NCI-H1436 (cell line): ENCODE data around the gene VPS16.

Experiments used
- DNase-seq: peaks from one replicate; lab custom pipeline; 2025; lab: John Stamatoyannopoulos, UW

The VPS16 gene

DNA sequence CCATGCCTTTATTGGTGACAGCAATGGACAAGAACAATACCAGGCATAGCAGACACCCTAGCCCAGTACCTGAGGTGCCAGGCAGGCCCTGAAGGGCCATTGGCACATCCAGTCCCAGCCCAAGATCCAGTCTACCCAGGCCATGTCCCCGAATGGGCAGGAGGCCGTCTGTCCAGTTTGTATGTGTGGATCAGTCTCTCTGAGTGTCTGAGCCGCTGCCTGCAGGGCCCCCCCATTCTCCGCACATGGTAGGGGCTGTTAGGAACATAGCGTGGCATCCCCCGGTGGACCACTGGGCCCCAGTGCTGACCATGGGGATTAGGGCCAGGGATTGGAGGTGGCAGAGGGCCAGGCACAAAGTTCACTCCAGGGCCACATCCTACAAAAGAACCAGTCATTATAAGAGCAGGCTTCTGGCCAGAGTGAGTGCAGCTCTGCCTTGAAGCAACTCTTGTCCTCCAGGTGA, 5.2 kb upstream of the VPS16 start:
- DNase-seq = no peak

DNA sequence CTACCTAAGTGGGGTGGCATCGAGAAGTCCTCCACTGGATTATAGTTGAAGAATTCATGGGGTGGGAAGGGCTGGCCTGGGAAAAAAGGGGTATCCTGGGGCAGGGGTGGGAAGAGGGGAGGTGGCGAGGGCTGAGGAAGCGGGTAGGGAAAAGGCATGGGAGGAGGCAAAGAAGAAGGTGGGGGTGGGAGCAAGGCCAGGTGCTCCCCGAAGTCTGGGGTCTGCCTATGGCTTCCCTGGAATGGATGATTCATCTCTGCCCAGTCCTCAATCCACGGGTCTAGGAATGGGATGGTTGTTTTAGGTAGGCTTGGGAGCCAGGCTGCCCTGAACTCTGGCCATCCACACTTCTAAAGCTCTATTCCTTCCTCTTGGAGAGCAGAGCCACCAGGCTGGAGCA, 4.5 kb upstream of the VPS16 start:
- DNase-seq = no peak

DNA sequence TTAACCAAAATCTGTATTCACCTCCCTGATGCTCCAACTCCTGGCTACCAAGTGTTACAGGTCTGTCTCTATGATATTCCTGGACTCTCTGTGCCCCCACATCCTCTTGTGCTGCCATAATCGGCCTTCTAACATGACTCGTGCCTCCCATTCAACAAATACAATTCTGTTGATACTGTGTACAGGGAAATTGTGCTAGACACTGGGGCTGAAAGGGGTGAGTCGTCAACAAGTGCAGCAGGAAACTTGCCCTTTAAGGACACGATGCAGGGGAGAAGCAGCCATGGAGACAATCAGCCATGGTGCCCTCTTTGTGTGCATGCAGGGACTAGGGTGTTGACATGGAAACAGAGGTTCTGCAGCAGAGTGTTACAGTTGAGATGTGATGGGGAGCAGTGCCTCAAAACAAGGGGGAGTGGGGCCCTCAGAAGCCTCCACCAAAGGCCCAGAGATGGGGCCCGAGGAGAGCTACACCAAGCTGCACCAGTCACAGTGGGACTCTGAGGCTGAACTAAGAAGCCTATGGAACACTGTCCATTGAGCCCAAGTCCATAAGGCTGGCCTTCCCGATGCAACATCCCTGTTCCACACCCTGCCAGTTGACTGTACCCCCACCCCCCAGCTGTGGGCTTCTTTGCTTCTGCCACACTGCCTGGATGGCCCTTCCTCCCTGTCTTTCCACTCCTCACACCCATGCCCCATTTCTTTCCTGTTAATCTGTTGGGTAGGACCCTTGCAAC, 3.2 kb upstream of the VPS16 start:
- DNase-seq = no peak

DNA sequence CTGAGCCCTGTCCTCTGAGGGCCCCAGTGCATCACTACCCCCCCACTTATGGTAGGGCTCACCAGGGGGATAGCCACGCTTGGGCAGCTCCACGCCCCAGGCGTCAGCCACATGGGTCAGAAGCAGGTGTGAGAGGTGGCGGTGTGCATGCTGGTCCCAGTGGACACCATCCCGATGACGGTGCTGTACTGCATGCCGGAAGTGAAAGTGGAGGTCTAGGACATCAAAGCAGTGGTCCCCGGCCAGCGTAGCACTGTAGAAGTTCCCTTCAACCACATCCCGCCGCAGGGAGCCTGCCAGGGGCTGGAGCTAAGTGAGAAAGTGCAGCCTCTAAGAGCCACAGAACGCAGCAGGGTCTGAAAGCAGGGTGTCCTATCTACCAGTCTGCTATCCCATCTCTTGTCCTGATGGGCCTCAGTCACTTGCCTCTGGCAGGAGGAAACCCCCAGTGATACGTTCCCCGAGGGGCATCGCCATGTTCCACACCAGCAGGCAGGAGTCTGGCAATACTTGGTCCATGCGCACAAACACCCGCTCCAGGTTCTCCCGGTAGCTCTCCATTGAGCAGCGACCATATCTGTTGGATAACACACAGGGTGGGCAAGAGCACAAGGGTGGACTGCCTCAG, 2.3 kb upstream of the VPS16 start:
- no peak for DNase-seq

DNA sequence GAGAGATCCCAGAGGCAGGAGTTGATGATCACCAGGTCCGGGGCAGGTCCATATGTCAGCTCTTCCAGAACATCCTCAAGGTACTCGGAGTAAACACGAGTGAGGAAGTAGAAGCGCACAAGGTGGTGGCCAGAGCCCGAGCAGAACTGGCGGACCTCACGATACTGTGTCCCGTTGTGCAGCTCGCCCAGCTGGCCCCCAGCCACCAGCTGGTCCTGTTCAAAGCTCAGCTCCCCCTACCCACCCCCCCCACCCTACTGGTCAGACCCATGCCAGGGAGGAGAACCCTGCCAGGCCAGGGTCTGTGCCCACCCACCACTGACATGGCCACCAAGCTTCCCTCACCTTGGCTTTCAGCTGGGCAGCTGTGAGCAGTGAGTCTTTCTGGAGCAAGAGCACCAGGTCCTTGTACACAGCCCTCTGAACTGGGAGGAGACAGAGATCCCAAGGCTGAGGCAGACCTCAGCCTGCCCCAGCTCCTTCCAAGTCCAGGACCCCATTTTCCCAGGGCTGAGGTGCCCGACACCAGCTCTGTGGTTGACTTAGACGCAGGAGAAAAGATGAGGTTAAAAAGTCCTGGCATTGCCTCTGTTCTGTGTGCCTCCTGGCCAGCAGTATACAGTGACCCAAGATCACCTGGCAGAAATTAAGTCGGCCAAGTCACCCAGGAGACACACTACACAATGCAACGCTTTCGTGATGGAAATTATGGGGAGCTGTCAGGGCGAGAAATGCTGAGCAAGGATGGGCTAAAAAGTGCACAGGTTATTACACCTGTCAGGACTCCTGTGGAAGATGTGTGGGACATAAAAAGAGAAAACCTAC, 1.5 kb upstream of the VPS16 start:
- no peak for DNase-seq

DNA sequence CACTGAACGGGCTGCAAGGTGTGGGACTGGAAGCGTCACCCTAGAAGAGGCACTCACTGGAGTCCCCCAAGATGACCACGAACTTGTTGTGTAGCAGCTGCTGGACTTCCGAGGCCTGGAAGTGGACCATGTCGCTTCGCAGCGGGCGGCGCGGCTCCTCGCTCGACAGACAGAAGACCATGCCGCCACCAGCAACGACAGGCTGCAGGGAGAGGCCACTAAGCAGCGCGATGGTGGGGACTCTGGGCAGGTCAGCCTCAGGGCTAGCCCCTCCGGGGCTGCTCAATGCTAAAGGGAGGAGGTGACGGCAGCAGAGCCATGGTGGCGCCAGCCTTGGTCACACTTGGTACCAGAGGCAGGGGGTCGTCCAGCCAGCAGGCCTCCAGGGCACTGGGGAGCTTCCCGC, 810 bp upstream of the VPS16 start:
- no peak for DNase-seq

DNA sequence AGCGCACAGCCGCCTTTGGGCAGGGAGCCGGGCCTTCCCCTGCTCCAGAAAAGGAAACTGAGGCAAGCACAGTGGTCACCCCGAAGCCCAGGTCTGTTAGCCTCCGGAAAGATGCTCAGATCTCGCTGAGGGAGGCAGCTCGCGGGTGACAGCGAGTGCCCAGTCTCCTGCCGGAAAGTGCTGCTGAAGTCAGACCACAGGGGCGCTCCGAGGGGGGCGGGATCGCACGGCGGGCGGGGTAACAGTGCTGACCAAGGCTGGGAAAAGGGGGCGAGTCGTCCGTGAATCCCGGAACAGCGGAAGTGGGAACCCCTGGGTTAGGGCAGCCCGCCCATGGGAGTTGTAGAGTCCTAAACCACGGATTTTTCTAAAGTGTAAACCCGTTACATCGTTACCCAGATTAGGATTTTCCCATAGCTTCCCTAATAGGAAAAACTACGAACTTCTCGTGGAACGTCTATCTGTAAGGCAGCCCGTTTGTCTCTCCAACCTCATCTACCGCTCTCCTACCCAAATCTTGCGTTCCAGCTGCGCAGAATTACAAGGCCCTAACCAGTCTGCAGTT, 504 bp downstream of the VPS16 start:
- no peak for DNase-seq

DNA sequence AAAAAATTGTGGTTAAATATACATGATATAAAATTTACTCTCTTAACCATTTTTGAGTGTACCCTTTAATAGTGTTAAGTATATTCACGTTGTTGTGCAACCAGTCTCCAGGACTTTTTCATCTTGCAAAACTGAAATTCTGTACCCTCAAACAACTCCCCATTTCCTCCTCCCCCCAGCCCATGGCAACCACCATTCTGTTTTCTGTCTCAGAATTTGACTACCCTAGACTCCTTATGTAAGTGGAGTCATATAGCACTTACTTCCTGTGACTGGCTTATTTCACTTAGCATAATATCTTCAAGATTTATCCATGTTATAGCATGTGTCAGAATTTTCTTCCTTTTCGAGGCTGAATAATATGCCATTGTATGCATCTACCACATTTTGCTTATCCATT, 5.1 kb downstream of the VPS16 start:
- no peak for DNase-seq

DNA sequence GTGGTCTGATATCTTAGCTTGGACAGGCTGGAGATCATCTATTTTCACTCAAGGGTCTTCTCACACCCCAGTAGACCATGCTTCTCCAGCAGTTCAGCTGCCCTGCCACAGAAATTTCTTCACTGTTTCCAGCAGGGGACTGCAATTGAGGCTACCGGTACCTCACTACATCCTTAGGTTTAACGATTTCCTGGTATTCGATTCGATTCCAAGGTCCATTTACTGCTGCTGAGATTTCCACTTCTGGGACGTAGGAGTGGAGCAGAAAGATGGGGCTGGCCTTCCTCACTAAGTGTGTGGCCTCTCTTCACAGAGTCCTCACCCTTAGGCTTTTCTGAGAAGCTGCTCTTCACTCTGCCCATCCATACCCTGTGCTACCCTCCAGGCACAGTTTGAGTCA, 6.2 kb downstream of the VPS16 start:
- DNase-seq = no peak

DNA sequence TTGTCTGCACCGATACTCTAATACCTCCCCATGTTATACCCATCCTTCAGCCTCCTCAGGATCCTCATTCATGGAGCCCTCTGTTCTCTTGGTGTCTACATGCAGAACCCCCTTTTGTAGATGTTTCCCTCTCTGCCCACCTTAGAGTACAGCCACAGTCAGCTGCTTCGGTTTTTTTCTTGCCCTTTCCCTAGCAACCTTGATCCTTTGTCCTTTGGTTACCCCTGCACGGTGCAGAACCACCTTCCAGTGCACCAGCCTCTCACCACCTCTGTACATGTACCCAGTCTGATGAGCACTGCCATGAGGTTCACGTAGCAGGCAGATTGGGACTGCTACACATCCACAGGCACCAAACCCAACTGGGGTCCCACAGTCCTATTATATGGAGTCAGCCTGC, 7.3 kb downstream of the VPS16 start:
- DNase-seq = no peak

DNA sequence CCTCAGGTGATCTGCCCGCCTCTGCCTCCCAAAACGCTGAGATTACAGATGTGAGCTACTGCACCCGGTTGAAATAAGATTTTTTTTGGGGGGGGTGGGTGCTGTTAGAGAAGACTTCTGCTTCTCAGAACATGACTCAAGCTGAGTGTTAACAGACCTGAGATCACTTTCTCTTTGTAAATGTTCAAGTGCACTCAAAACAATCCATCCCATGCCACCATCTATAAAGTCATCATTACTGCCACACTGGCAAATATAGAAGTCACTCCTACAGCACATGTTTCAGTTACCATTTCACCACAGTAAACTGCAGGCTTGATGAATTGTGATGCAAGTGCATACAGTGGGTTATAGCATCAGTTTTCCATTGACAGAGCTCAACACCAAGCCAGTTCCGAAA, 9.0 kb downstream of the VPS16 start:
- DNase-seq = no peak

DNA sequence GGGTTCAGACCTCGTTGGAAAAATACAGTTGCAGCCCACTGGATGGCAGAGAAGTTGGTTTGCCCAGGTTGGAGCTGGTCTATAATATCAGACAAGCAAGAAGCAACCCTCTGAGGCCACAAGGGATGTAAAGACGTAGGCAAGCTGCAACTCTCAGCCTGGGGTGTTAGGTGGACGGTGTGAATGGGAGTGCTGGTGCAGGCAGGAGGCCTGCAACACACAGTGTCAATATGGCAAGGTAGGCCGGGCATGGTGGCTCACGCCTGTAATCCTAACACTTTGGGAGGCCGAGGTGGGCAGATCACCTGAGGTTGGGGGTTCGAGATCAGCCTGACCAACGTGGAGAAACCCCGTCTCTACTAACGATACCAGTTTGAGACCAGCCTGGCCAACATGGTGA, 10.5 kb downstream of the VPS16 start:
- DNase-seq = no peak

DNA sequence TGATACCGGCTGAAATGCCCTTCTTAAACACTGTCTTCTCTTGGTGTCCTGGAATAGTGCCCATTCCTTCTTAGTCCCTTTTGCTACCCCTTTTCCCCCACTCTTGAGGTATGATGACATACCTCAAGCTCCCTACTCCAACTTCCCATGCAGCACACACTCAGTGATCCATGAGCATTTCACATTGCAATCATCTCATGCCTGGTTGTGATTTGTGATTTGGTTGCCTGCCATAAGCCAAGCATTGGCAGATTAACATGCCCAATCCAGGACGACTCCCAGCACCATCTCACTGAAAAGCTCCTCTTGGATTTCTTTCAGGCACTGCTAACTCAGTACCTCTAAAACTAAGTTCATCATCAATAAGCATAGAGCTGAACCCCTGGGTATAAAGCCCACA, 18.0 kb downstream of the VPS16 start:
- no peak for DNase-seq

DNA sequence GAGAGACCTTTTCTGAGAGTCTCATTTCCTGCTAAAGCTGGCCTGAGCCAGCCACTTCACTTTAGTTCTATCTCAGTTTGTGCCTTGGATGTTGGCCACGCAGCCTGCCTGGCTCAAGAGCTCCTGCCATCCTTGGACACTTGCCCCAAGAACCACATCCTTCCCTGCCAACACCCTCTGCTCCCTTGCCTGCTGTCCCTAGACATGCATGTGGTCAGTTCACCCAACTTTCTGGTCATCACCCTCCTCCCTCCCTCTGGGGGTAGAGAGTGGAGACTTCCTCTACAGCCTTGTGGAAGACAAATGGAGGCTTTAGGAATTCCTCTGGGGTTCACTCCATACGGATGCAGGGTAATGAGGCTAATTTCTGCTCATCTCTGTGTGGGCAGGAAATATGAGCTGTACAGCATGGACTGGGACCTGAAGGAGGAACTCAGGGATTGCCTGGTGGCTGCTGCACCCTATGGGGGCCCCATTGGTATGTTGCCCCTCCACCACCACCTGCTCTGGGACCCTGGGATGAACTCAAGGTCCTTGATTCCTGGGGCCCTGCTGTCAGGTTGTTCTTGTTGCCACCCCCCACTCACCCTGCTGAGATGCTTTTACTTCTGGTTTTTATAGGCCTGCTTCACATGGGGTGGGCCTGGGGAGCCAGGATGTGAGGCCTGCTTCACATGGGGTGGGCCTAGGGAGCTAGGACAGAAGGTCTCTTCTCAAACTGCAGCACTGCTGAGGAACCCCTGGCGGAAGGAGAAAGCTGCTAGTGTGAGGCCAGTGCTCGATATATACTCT, 19.0 kb downstream of the VPS16 start:
- DNase-seq = no peak

DNA sequence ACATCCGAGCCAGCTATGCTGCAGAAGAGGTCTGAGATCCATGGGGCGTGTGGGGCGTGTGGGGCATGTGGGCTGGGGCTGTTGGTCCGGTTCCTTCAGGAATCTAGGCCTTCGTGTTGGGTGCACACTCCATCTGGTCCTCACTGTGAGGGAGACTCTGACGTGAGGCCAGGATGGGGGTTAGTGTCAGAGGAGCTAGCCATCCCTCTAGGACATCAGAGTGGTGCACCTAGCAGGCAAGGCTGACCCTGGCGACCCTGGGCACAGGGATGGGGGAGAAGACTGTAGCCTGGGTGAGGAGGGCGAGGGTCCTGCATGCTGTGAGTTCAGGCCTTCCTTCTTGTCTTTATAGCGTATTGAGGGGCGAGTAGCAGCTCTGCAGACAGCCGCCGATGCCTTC, 24.1 kb downstream of the VPS16 start:
- DNase-seq = no peak

DNA sequence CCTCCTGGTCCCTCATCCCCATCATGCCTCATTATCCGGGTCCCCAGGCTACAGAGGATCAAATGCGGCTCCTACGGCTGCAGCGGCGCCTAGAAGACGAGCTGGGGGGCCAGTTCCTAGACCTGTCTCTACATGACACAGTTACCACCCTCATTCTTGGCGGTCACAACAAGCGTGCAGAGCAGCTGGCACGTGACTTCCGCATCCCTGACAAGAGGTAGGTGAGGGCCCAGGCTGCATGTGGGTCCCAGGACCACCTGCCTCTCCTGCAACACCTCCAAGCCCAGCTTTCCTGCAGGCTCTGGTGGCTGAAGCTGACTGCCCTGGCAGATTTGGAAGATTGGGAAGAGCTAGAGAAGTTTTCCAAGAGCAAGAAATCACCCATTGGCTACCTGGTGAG, 24.6 kb downstream of the VPS16 start:
- no peak for DNase-seq

DNA sequence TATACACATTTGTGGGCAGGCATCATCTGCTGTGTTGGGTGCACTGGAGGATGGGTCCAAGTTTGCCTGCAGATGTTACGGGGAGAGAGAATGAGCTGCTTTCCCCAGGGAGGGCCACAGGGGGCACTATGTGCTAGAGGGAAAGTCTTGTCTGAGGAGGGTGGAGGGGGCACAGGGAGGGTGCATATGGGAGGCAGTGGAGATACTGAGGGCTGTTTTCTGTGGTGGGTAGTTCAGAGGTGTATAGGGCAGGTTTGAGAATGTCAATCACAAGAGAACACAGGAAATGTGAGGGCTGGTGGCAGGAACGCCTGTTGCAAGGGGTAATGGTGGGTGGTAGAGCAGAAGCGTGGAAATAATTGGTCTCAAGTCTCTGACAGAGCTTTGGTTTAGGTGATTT, 25.1 kb downstream of the VPS16 start:
- DNase-seq = no peak

DNA sequence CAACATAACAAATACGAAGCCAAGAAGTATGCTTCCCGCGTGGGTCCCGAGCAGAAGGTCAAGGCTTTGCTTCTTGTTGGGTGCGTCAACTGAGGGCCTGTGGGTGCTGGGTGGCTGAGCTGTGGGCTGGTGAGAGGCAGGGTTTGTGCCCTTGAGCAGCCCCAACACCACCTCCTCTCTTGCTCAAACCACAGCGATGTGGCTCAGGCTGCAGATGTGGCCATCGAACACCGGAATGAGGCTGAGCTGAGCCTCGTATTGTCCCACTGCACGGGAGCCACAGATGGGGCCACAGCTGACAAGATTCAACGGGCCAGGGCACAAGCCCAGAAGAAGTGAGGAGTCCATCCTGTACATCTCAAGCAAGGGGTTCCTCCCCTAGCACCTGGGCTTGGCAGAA, 25.7 kb downstream of the VPS16 start:
- DNase-seq = no peak

DNA sequence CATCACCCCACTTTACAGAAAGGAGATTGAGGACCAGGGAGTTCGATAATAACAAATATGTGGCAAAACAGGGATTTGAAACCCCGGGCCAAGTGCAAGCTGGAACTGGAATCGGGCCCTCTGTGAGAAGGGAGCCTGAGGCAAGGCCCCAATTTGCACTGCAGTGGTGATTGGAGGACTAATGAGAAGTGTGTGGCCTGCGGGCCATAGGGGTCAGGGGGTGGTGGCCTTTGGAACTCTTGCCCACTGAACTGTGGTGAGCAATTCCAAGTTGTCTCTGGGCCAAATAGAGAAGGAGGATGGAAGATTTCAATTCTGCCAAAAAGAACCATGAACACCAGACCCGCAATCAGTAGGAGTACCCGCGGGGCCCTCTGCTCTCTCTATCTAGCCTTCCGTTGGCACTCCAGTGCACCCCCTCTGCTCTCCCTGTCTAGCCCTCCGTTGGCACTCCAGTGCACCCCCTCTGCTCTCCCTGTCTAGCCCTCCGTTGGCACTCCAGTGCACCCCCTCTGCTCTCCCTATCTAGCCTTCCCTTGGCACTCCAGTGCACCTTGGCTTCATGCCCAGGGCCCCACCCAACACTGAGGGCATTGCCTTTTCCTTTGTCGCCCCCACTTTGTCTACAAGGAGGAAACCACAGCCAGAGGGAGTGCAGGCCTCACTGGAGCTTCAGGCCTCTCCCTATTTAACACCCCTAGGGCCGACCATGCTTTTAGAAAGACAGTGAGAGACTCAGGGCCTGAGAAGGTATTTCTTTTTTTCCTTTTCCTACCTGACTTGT, 26.7 kb downstream of the VPS16 start:
- DNase-seq = no peak

DNA sequence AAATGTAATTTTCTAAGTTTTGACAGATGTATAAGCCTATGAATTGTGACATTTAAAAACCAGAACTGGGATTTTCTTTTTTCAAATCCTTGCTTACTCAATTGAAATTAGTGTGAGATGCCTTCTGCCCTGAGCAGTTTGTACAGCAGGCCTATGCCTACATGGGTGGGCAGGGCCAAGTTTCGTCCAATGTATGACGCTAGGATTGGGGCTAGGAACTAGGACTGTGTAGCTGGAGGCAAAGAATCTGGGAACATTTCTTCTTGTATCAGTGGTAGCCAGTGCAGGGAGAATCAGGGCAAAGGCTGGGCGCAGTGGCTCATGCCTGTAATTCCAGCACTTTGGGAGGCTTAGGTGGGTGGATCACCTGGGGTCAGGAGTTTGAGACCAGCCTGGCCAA, 28.8 kb downstream of the VPS16 start:
- no peak for DNase-seq

DNA sequence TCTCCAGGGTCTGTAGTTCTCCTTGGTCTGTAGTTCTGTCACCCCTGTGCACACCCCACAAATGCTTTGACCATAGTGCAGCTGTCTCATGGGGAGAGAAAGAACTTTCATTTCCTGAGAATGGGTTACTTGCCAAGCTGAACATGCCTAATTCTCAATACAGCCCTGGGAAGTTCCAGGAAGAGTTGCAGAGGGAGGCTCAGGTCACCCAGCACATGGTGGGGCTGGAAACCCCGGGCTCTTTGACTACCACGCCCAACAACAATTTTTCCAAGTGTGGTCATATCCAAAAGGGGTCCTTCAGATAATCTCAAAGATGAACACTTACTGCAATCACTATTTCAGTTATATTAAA, 30.5 kb downstream of the VPS16 start:
- DNase-seq = no peak
